NCI-H2196 (cell line): ENCODE results near the gene CTNNA1.
"Not testable (repeated sequence)": the region's sequence is repeated elsewhere in the genome, so short reads cannot be mapped to it uniquely, and the experiment has no call there.

Experiments used
- DNase-seq: peaks from one replicate; lab custom pipeline; 2025; ENCODE audit not compliant: unreplicated experiment; lab: John Stamatoyannopoulos, UW

Gene CTNNA1

GRCh38 chr5:138722544-138723177 lies 30.6 kb upstream of the CTNNA1 start:
- DNase-seq: peak; percentile 78

- peak; percentile 47 for DNase-seq
Observed at GRCh38 chr5:138724470-138725146, 28.6 kb upstream of the CTNNA1 start.

GRCh38 chr5:138725153-138725817 lies 27.9 kb upstream of the CTNNA1 start:
- peak; percentile 93 for DNase-seq

GRCh38 chr5:138725818-138726416 lies 27.3 kb upstream of the CTNNA1 start:
- peak; percentile 33 for DNase-seq

GRCh38 chr5:138726848-138727247 lies 26.4 kb upstream of the CTNNA1 start:
- DNase-seq: no peak

- not testable (repeated sequence) for DNase-seq
Observed at GRCh38 chr5:138730496-138730895, 22.7 kb upstream of the CTNNA1 start.

GRCh38 chr5:138732466-138732865 lies 20.8 kb upstream of the CTNNA1 start:
- DNase-seq: no peak

GRCh38 chr5:138732933-138733332 lies 20.3 kb upstream of the CTNNA1 start:
- DNase-seq: no peak

- no peak for DNase-seq
Observed at GRCh38 chr5:138733509-138733908, 19.7 kb upstream of the CTNNA1 start.

- DNase-seq: no peak
Observed at GRCh38 chr5:138736293-138736692, 16.9 kb upstream of the CTNNA1 start.

GRCh38 chr5:138737494-138738265 lies 15.5 kb upstream of the CTNNA1 start:
- DNase-seq: no peak

GRCh38 chr5:138738399-138738798 lies 14.8 kb upstream of the CTNNA1 start:
- DNase-seq: no peak

GRCh38 chr5:138739938-138740337 lies 13.3 kb upstream of the CTNNA1 start:
- DNase-seq: no peak

- DNase-seq: peak; percentile 17
Observed at GRCh38 chr5:138743484-138743883, 9.7 kb upstream of the CTNNA1 start.

- DNase-seq: no peak
Observed at GRCh38 chr5:138745268-138745667, 8.0 kb upstream of the CTNNA1 start.

- DNase-seq: no peak
Observed at GRCh38 chr5:138748630-138749081, 4.6 kb upstream of the CTNNA1 start.

- DNase-seq: not testable (repeated sequence)
Observed at GRCh38 chr5:138751344-138751743, 1.9 kb upstream of the CTNNA1 start.

GRCh38 chr5:138752341-138752950 lies 779 bp upstream of the CTNNA1 start:
- peak; percentile 31 for DNase-seq

- peak; percentile 75 for DNase-seq
Observed at GRCh38 chr5:138753794-138754698, 821 bp downstream of the CTNNA1 start.

- no peak for DNase-seq
Observed at GRCh38 chr5:138754699-138755057, 1.5 kb downstream of the CTNNA1 start.
